ENCODE data around the gene KSR1. TPM values are rescaled to one million over a fixed set of nuclear protein-coding genes. Genes with fewer than 3 reads are reported as not detected.
A peak's percentile ranks its signal among the peaks of the same experiment; 100 is the strongest.

Gene KSR1
- total and polyA plus RNA-seq, 5 experiments from 2014 or later, result 0.73 to 25.4 (median 2.0) TPM

- Mint-ChIP-seq H3K4me3 (no peak overlapping the region), H3K4me1 (peaks cover 10 to 27% (median 17%) of the 10 kb centered on the region in 4 donors), H3K27ac (peak overlapping the region in 4 of 10 donors; percentile 10 to 40 (median 28)), H3K9me3 (no peaks in the 10 kb centered on the region), H3K27me3 (no peaks in the 10 kb centered on the region), H3K36me3 (peaks cover 0 to 2% (median 0%) of the 10 kb centered on the region in 3 donors)
- no peak for DNase-seq
- POLR2A ChIA-PET, result no interaction called here
- no peak for ATAC-seq
Observed at GRCh38 chr17:27566671-27567562, 110.7 kb downstream of the KSR1 start.

DNA sequence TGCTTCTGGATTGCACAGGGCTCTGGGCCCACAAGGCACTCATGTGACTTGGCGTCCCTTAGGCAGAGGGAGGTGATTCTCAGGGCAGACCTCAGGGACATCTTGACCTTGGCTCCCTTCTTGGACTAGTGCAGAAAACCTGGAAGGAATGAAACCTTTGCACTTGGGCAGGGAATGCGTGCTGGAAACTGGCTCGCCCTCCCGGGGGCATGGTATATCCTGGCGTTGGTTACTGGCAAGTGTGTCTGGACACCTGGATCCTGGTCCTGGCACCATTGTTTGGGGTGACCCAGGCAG lies 111.3 kb downstream of the KSR1 start:
- no peak for ATAC-seq
- H3K27me3 Mint-ChIP-seq, result no peaks in the 10 kb centered on the region
- no peaks in the 10 kb centered on the region for H3K9me3 Mint-ChIP-seq
- H3K4me1 Mint-ChIP-seq, result peaks cover 11 to 27% (median 18%) of the 10 kb centered on the region in 4 donors
- H3K27ac Mint-ChIP-seq, result no peak overlapping the region
- H3K36me3 Mint-ChIP-seq, result peaks cover 0 to 2% (median 0%) of the 10 kb centered on the region in 3 donors
- no peak for DNase-seq
- POLR2A ChIA-PET, result no interaction called here
- no peak overlapping the region for H3K4me3 Mint-ChIP-seq

- POLR2A ChIA-PET, result no interaction called here
- Mint-ChIP-seq H3K36me3 (peaks cover 0 to 2% (median 0%) of the 10 kb centered on the region in 3 donors), H3K27me3 (no peaks in the 10 kb centered on the region), H3K27ac (peak overlapping the region in 1 of 10 donors; percentile 79), H3K4me3 (no peak overlapping the region), H3K4me1 (peaks cover 10 to 32% (median 15%) of the 10 kb centered on the region in 4 donors), H3K9me3 (no peaks in the 10 kb centered on the region)
- DNase-seq (peak in 1 of 10 donors; percentile 57), ATAC-seq (no peak)
Observed at GRCh38 chr17:27568216-27568615, 112.0 kb downstream of the KSR1 start.

GRCh38 chr17:27568811-27569210 lies 112.6 kb downstream of the KSR1 start:
- H3K27me3 Mint-ChIP-seq, result no peaks in the 10 kb centered on the region
- H3K27ac Mint-ChIP-seq, result peak overlapping the region in 3 of 10 donors; percentile 19 to 79 (median 69)
- peaks cover 10 to 27% (median 13%) of the 10 kb centered on the region in 4 donors for H3K4me1 Mint-ChIP-seq
- no peak overlapping the region for H3K4me3 Mint-ChIP-seq
- POLR2A ChIA-PET, result no interaction called here
- H3K9me3 Mint-ChIP-seq, result no peaks in the 10 kb centered on the region
- peaks cover 0 to 2% (median 0%) of the 10 kb centered on the region in 3 donors for H3K36me3 Mint-ChIP-seq
- ATAC-seq, result no peak
- DNase-seq, result peak in 1 of 10 donors; percentile 10

- peak overlapping the region in 1 of 10 donors; percentile 19 for H3K4me3 Mint-ChIP-seq
- POLR2A ChIA-PET, result no interaction called here
Observed at GRCh38 chr17:27569257-27569722, 113.0 kb downstream of the KSR1 start.

GRCh38 chr17:27569884-27570577 lies 113.8 kb downstream of the KSR1 start:
- peak overlapping the region in 2 of 10 donors; percentile 21 to 79 for H3K27ac Mint-ChIP-seq
- no peak overlapping the region for H3K4me3 Mint-ChIP-seq
- ATAC-seq (no peak), DNase-seq (no peak)
- H3K9me3 Mint-ChIP-seq, result no peaks in the 10 kb centered on the region
- no peaks in the 10 kb centered on the region for H3K27me3 Mint-ChIP-seq
- POLR2A ChIA-PET, result no interaction called here
- H3K4me1 Mint-ChIP-seq, result peaks cover 9 to 21% (median 10%) of the 10 kb centered on the region in 4 donors
- H3K36me3 Mint-ChIP-seq, result peaks cover 0 to 2% (median 0%) of the 10 kb centered on the region in 3 donors

More at GRCh38 chr17:27569257-27569722, 113.0 kb downstream of the KSR1 start:
- Mint-ChIP-seq H3K27ac (peak overlapping the region in 2 of 10 donors; percentile 69 to 79), H3K27me3 (no peaks in the 10 kb centered on the region), H3K9me3 (no peaks in the 10 kb centered on the region), H3K4me1 (peaks cover 11 to 27% (median 12%) of the 10 kb centered on the region in 4 donors), H3K36me3 (peaks cover 0 to 2% (median 0%) of the 10 kb centered on the region in 3 donors)
- ATAC-seq (peak; percentile 54 to 57), DNase-seq (peak in 4 of 10 donors; percentile 10 to 40 (median 18))

DNA sequence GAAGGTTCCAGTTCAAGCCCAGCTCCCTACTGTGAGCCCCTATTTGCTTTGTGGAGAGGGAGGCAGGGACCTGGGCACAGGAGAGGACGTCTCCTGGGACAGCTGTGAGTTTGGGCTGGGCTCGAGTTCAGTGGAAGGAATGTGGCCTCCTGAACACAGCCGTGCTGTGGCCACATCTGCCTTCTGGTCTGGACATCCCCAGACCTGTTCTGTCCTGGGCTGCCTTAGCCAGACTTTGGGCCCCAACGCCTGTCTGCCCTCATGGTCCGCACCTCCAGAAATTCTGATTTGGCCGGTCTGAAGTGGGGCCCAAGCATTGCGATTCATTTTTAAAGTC lies 114.3 kb downstream of the KSR1 start:
- no peak overlapping the region for H3K27ac Mint-ChIP-seq
- H3K4me1 Mint-ChIP-seq, result peaks cover 9 to 25% (median 11%) of the 10 kb centered on the region in 4 donors
- POLR2A ChIA-PET, result no interaction called here
- no peaks in the 10 kb centered on the region for H3K9me3 Mint-ChIP-seq
- no peak for ATAC-seq
- peaks cover 0 to 2% (median 0%) of the 10 kb centered on the region in 3 donors for H3K36me3 Mint-ChIP-seq
- no peak overlapping the region for H3K4me3 Mint-ChIP-seq
- DNase-seq, result no peak
- H3K27me3 Mint-ChIP-seq, result no peaks in the 10 kb centered on the region

DNA sequence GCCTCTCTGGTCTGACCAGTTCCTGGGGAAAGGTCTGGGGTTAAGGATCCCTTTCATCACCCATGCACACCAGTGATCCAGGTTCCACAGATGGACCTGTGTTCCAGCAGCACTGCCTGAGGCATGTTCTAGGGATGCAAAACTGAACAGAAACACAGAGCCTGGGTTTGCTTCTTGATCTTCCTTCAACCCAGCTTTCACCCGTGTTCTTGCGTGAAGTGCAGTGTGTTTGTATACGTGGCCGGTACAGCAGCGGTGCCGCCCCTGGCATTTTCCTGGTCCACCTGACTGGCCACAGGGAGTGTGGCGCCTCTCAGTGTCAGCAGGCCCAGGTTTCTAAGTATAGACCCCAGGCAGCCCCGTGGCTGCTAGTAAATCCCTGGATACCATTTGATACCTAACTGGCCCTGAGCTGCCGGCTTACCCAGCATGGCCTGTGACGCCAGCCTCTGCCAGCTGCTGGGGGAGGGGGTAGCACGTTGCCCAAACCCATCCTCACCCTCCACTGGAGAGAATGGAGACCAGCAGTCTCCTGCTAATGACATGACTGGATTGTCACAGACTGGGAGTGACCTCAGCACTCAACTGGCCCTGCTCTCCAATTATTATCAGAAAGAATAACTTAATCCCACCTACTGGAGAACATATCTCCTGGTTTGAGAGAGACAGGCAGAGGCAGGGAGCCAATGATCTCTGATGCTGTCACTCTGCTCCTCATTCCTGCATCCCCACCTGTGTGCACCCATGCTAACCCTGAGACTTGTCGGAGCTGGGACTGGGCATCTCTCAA lies 115.5 kb downstream of the KSR1 start:
- ATAC-seq (no peak), DNase-seq (no peak)
- peak overlapping the region in 2 of 10 donors; percentile 40 to 54 for H3K27ac Mint-ChIP-seq
- H3K4me3 Mint-ChIP-seq, result no peak overlapping the region
- no peaks in the 10 kb centered on the region for H3K9me3 Mint-ChIP-seq
- POLR2A ChIA-PET, result no interaction called here
- H3K4me1 Mint-ChIP-seq, result peaks cover 13 to 27% (median 16%) of the 10 kb centered on the region in 4 donors
- H3K27me3 Mint-ChIP-seq, result no peaks in the 10 kb centered on the region
- H3K36me3 Mint-ChIP-seq, result peaks cover 0 to 2% (median 0%) of the 10 kb centered on the region in 3 donors

GRCh38 chr17:27572665-27573064 lies 116.4 kb downstream of the KSR1 start:
- no peaks in the 10 kb centered on the region for H3K27me3 Mint-ChIP-seq
- no peak for DNase-seq
- no peaks in the 10 kb centered on the region for H3K9me3 Mint-ChIP-seq
- ATAC-seq, result no peak
- H3K4me3 Mint-ChIP-seq, result no peak overlapping the region
- H3K36me3 Mint-ChIP-seq, result peaks cover 0 to 3% (median 0%) of the 10 kb centered on the region in 3 donors
- peaks cover 13 to 29% (median 16%) of the 10 kb centered on the region in 4 donors for H3K4me1 Mint-ChIP-seq
- no peak overlapping the region for H3K27ac Mint-ChIP-seq
- POLR2A ChIA-PET, result no interaction called here

- no peaks in the 10 kb centered on the region for H3K27me3 Mint-ChIP-seq
- POLR2A ChIA-PET, result no interaction called here
- H3K4me1 Mint-ChIP-seq, result peaks cover 12 to 32% (median 17%) of the 10 kb centered on the region in 4 donors
- ATAC-seq, result no peak
- peaks cover 0 to 3% (median 0%) of the 10 kb centered on the region in 3 donors for H3K36me3 Mint-ChIP-seq
- DNase-seq, result no peak
- no peaks in the 10 kb centered on the region for H3K9me3 Mint-ChIP-seq
- H3K27ac Mint-ChIP-seq, result no peak overlapping the region
- H3K4me3 Mint-ChIP-seq, result no peak overlapping the region
Observed at GRCh38 chr17:27573548-27573947, 117.3 kb downstream of the KSR1 start.

GRCh38 chr17:27573971-27574525 lies 117.8 kb downstream of the KSR1 start:
- no peaks in the 10 kb centered on the region for H3K9me3 Mint-ChIP-seq
- no peak overlapping the region for H3K4me3 Mint-ChIP-seq
- no peaks in the 10 kb centered on the region for H3K27me3 Mint-ChIP-seq
- no peak overlapping the region for H3K27ac Mint-ChIP-seq
- peaks cover 0 to 3% (median 0%) of the 10 kb centered on the region in 3 donors for H3K36me3 Mint-ChIP-seq
- peaks cover 9 to 33% (median 18%) of the 10 kb centered on the region in 4 donors for H3K4me1 Mint-ChIP-seq
- POLR2A ChIA-PET, result no interaction called here
- no peak for DNase-seq
- ATAC-seq, result no peak
